Midbrain (tissue), 1 donor: ENCODE measurements around the gene PIGU.
A peak's percentile ranks its signal among the peaks of the same experiment; 100 is the strongest.
"Not testable (repeated sequence)": the region's sequence is repeated elsewhere in the genome, so short reads cannot be mapped to it uniquely, and the experiment has no call there.

Experiments used
- DNase-seq: peaks from one replicate; lab custom pipeline; 2025; lab: John Stamatoyannopoulos, UW

Gene PIGU

GRCh38 chr20:34621383-34622367, 55.2 kb downstream of the PIGU start:
- DNase-seq = no peak

- no peak for DNase-seq
Observed at GRCh38 chr20:34621036-34621343, 55.9 kb downstream of the PIGU start.

- DNase-seq = no peak
Observed at GRCh38 chr20:34618676-34619075, 58.2 kb downstream of the PIGU start.

- not testable (repeated sequence) for DNase-seq
Observed at GRCh38 chr20:34616913-34617312, 60.0 kb downstream of the PIGU start.

- peak; percentile 33 for DNase-seq
Observed at GRCh38 chr20:34615477-34615876, 61.4 kb downstream of the PIGU start.

- not testable (repeated sequence) for DNase-seq
Observed at GRCh38 chr20:34611976-34612375, 64.9 kb downstream of the PIGU start.

DNA sequence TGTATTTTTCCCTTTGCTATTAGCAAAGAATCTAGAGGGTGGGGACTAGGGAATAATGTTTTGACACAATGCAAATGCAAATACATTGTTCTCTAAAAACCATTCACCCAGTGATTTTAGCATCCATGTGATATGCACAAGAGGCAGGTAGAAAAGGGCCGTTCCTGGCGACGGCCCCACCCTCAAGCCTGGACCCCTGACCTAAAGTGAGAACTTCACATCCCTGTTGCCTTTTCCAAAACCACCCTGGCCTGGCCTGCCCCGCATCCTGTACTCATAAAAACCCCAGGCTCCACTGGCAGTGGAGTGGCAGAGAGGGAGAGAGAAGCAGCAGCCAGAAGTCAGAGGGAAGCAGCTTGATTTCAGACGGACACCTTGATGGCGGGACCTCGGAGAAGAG, 69.8 kb downstream of the PIGU start:
- no peak for DNase-seq

- no peak for DNase-seq
Observed at GRCh38 chr20:34604980-34605788, 71.7 kb downstream of the PIGU start.

- no peak for DNase-seq
Observed at GRCh38 chr20:34600892-34601653, 75.8 kb downstream of the PIGU start.

DNA sequence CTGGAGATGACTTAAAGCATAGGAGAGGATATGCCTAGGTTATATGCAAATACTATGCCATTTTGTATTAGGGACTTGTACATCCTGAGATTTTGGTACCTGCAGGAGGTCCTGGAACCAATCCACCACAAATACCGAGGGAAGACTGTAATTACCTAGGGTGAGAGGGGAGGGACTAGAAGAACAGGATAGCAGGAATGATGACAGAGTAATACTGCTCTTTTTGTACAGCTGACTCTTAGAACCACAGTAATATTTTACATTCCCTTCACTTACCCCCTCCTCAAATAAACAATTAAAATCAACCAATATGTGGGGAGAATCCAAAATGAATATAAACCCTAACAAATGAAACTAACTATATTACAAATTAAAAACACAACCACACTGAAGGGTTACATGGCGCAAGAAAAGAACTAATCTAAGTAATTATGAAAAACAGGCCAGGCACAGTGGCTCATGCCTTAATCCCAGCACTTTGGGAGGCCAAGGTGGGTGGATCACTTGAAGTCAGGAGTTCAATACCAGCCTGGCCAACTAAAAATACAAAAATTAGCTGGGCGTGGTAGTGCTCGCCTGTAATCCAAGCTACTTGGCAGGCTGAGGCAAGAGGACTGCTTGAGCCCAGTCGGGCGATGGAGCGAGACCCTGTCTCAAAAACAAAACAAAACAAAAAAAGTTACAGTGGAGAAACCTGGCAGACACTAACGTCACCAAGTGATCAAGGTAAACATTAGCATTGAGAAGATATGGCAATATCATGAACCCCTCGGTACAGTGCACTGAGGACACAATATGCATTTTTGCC, 81.3 kb downstream of the PIGU start:
- no peak for DNase-seq

- no peak for DNase-seq
Observed at GRCh38 chr20:34586488-34587163, 90.3 kb downstream of the PIGU start.

DNA sequence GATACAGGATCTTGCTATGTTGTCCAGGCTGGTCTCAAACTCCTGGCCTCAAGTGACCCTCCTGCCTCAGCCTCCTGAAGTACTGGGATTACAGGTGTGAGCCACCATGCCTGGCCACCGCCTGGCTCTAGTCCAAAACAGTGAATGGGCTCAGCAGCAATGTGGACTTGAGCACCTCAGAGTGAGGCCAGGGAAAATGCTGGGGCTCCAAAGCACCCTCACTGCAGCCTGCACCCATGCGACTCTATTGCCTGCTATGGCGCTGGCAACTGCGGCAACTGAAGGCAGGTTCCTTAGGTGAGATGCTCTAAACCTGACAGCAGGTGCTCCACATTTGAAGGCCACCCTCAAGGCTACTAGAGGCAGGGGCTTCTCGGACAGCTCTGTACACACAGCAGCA, 91.9 kb downstream of the PIGU start:
- DNase-seq = no peak

DNA sequence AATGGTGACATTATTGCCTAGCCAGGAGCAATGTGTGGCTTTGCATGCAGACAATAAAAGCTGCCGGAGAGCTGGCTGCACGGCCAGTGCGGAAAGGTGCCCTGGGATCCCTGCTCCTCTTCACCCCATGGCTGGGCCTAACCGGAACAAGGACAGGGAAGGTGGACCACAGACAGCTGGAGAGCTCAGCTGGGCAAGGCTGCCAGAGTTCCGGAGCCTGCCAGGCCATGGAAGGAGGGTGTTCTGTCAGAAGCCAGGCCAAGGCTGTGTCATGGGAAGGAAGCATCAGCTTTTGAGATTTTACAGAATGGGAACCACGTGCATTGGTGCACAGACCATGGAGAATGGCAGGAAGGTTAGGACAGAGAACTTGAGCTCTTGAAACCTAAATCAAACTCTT, 93.3 kb downstream of the PIGU start:
- no peak for DNase-seq

DNA sequence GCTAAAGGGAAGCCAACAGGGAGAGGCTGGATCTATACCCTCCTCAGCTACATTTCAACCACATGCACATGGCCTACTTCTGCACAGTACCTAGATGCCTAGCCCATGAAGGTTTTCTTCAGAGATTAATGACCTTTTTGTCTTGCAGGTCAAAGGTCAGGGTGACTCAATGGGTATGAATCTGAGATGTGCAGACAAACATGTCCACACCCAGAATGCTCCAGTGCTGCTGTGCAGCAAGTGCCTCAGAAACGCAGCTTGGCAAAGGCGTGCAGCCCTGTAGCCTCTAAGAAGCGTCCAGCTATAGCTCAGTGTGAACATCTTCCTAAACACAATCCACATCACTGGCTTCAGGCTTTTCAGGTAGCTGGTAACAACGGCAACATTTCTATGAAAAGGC, 94.0 kb downstream of the PIGU start:
- DNase-seq = no peak

DNA sequence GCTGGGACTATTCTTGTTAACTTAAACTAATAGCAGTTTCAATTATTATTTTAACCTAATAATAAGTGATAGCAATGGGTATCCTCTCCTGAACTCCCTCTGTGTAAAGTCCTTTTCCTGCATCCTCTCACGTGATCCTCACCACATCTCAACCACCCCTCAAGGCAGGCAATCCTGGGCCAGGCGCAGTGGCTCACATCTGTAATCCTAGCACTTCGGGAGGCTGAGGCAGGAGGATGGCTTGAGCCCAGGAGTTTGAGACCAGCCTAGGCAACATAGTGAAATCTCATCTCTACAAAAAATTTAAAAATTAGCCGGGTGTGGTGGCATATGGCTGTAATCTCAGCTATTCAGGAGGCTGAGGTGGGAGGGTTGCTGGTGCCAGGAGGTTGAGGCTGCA, 94.7 kb downstream of the PIGU start:
- DNase-seq = no peak

DNA sequence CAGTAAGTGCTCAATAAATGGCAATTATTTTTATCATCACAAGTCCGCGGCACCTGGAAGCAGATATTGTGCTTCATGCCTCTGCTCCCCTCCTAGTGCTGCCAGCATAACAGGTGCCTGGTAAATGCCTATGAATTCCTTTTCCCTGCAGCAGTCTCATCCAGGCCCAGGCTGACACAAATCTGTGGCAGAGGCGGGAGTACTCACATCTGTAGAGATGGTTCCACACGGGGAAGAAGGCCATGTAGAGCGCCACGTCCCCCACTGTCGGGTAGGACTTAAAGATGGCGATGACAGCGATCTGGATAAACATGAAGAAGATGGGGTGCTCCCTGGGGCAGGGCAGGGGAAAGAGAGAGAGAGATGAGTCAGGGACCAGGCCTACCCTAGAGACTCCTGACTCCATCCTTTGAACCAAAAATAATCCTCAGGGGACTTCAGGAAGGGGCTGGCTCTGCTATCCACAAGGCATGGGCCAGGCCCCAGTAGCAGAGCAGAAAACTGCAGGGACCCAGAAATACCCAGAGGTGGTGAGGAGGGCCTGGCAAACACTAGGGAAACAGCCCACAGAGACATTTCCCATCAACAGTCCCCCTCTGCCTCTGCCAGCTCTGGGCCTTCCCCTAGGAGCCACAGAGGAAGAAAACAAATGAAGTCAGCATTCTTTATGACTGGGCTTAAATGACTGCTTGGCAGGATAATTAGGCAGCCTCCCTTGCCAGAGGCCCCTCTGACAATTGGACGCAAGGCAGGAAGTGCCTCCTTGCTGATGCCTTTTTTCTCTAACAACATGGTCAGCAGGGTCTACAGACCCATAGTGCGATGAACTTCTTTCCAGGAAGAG, 95.3 kb downstream of the PIGU start:
- DNase-seq = peak; percentile 57

- peak; percentile 13 for DNase-seq
Observed at GRCh38 chr20:34579979-34580940, 96.6 kb downstream of the PIGU start.

DNA sequence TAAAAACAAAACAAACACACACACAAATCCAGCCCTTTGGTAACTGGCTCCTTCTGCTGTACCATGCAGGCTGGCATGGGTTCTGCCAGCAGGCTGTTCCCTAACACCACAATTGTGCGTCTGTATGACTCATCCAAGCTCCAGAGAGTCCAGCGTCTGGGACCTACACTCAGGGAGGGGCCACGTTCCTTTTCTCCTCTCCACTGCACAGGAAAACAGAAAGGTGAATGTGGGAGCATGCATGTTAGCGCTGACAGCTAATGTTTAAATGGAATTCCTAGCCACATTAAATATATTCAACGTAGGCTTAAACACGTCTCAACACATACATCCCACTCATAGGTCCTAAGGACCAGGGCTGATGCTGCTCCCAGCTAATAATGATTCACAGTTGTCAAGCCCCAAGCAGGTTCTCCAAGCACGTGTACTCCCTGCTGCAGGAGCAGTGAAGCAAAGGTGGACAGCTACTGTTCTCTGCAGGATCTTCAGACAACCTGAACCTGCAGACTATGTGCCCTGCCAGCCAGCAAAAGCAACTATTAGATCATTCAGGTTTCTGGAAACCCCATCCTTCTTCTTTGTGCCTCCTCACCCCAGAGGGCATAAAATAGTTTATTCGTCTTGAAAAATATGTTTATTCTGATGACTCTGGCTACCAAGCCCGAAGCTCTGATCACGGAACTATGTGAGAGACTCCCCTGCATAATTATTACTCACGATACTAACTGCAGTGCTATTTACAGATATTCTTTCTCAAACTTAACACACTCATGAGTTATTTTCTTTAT, 97.5 kb downstream of the PIGU start:
- DNase-seq = peak; percentile 88
